Measurements from ENCODE around the gene P2RY14. TPM values are rescaled to one million over a fixed set of nuclear protein-coding genes. Genes with fewer than 3 reads are reported as not detected.

The P2RY14 gene
- total RNA-seq, 1 donor from 2014 or later = not detected

- H3K4me1 Mint-ChIP-seq (ENCODE audit: low read depth) = peaks cover 24% of the 10 kb centered on the region
- H3K36me3 Mint-ChIP-seq (ENCODE audit: low read depth) = no peaks in the 10 kb centered on the region
- DNase-seq (ENCODE audit: low spot score) = no peak
- TF ChIP-seq CTCF (IDR thresholded peaks at IDR 0.05) = no peak
- no peaks in the 10 kb centered on the region for H3K27me3 Mint-ChIP-seq (ENCODE audit: low read depth)
- no peak overlapping the region for H3K27ac Mint-ChIP-seq (ENCODE audit: unreplicated experiment)
- no peaks in the 10 kb centered on the region for H3K9me3 Mint-ChIP-seq (ENCODE audit: low read depth)
- no peak overlapping the region for H3K4me3 Mint-ChIP-seq (ENCODE audit: unreplicated experiment)
These were observed 29.5 kb upstream of the P2RY14 start for GRCh38 chr3:151307583-151308488.

GRCh38 chr3:151307131-151307530, 28.8 kb upstream of the P2RY14 start:
- DNase-seq (ENCODE audit: low spot score) = no peak
- H3K4me3 Mint-ChIP-seq (ENCODE audit: unreplicated experiment) = no peak overlapping the region
- H3K36me3 Mint-ChIP-seq (ENCODE audit: low read depth) = no peaks in the 10 kb centered on the region
- H3K27me3 Mint-ChIP-seq (ENCODE audit: low read depth) = no peaks in the 10 kb centered on the region
- peaks cover 24% of the 10 kb centered on the region for H3K4me1 Mint-ChIP-seq (ENCODE audit: low read depth)
- H3K9me3 Mint-ChIP-seq (ENCODE audit: low read depth) = no peaks in the 10 kb centered on the region
- H3K27ac Mint-ChIP-seq (ENCODE audit: unreplicated experiment) = no peak overlapping the region
- no peak for TF ChIP-seq CTCF (IDR thresholded peaks at IDR 0.05)

GRCh38 chr3:151306168-151306810, 27.9 kb upstream of the P2RY14 start:
- Mint-ChIP-seq H3K27me3 (ENCODE audit: low read depth) (no peaks in the 10 kb centered on the region), H3K4me1 (ENCODE audit: low read depth) (peaks cover 24% of the 10 kb centered on the region), H3K9me3 (ENCODE audit: low read depth) (no peaks in the 10 kb centered on the region), H3K36me3 (ENCODE audit: low read depth) (no peaks in the 10 kb centered on the region), H3K27ac (ENCODE audit: unreplicated experiment) (peak overlapping the region; percentile 90), H3K4me3 (ENCODE audit: unreplicated experiment) (no peak overlapping the region)
- TF ChIP-seq CTCF (IDR thresholded peaks at IDR 0.05) = no peak
- no peak for DNase-seq (ENCODE audit: low spot score)

GRCh38 chr3:151305775-151306151, 27.4 kb upstream of the P2RY14 start:
- Mint-ChIP-seq H3K4me1 (ENCODE audit: low read depth) (peaks cover 24% of the 10 kb centered on the region), H3K4me3 (ENCODE audit: unreplicated experiment) (no peak overlapping the region), H3K36me3 (ENCODE audit: low read depth) (no peaks in the 10 kb centered on the region), H3K9me3 (ENCODE audit: low read depth) (no peaks in the 10 kb centered on the region), H3K27ac (ENCODE audit: unreplicated experiment) (peak overlapping the region; percentile 90), H3K27me3 (ENCODE audit: low read depth) (no peaks in the 10 kb centered on the region)
- DNase-seq (ENCODE audit: low spot score) = no peak
- no peak for TF ChIP-seq CTCF (IDR thresholded peaks at IDR 0.05)

GRCh38 chr3:151305060-151305774, 26.9 kb upstream of the P2RY14 start:
- no peak for DNase-seq (ENCODE audit: low spot score)
- no peaks in the 10 kb centered on the region for H3K9me3 Mint-ChIP-seq (ENCODE audit: low read depth)
- H3K4me1 Mint-ChIP-seq (ENCODE audit: low read depth) = peaks cover 24% of the 10 kb centered on the region
- TF ChIP-seq CTCF (IDR thresholded peaks at IDR 0.05) = peak; percentile 60
- H3K27me3 Mint-ChIP-seq (ENCODE audit: low read depth) = no peaks in the 10 kb centered on the region
- peak overlapping the region; percentile 90 for H3K27ac Mint-ChIP-seq (ENCODE audit: unreplicated experiment)
- H3K4me3 Mint-ChIP-seq (ENCODE audit: unreplicated experiment) = no peak overlapping the region
- no peaks in the 10 kb centered on the region for H3K36me3 Mint-ChIP-seq (ENCODE audit: low read depth)

All from chondrocyte (in vitro differentiated cells).